ENCODE measurements around the gene TACC2.

GRCh38 chr10:122281018-122281626 is 292.2 kb downstream of the TACC2 start:
- TF ChIP-seq, protein P1, sequence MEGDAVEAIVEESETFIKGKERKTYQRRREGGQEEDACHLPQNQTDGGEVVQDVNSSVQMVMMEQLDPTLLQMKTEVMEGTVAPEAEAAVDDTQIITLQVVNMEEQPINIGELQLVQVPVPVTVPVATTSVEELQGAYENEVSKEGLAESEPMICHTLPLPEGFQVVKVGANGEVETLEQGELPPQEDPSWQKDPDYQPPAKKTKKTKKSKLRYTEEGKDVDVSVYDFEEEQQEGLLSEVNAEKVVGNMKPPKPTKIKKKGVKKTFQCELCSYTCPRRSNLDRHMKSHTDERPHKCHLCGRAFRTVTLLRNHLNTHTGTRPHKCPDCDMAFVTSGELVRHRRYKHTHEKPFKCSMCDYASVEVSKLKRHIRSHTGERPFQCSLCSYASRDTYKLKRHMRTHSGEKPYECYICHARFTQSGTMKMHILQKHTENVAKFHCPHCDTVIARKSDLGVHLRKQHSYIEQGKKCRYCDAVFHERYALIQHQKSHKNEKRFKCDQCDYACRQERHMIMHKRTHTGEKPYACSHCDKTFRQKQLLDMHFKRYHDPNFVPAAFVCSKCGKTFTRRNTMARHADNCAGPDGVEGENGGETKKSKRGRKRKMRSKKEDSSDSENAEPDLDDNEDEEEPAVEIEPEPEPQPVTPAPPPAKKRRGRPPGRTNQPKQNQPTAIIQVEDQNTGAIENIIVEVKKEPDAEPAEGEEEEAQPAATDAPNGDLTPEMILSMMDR (IDR thresholded peaks at IDR 0.05), result no peak
- TF ChIP-seq EZH2 (IDR thresholded peaks at IDR 0.05), result no peak
